ENCODE results near the gene ACTR8. TPM values are rescaled to one million over a fixed set of nuclear protein-coding genes. Genes with fewer than 3 reads are reported as not detected.

The ACTR8 gene
- total RNA-seq, 4 donors from 2014 or later: 14.0 to 40.0 (median 27.2) TPM

GRCh38 chr3:53902711-53903110 lies 20.8 kb upstream of the ACTR8 start:
- 84 to 88% methylated on average over 5 of the region's 5 CpGs for WGBS, 2 donors
- Histone ChIP-seq H3K36me3 (no peaks in the 10 kb centered on the region), H3K4me3 (no peak overlapping the region), H3K9me3 (peaks cover 0 to 11% (median 0%) of the 10 kb centered on the region in 4 donors), H3K27me3 (peaks cover 0 to 9% of the 10 kb centered on the region in 2 donors), H3K4me1 (no peaks in the 10 kb centered on the region), H3K27ac (no peak overlapping the region)
- TF ChIP-seq POLR2A (IDR thresholded peaks at IDR 0.05) (no peak), CTCF (IDR thresholded peaks at IDR 0.05) (no peak), EP300 (IDR thresholded peaks at IDR 0.05) (no peak)
- no peak for DNase-seq (ENCODE audit: low spot score in 2 of 2)

GRCh38 chr3:53902067-53902466 lies 20.1 kb upstream of the ACTR8 start:
- H3K4me3 ChIP-seq: no peak overlapping the region
- H3K27ac ChIP-seq: no peak overlapping the region
- no peak for DNase-seq (ENCODE audit: low spot score in 2 of 2)
- peaks cover 0 to 11% (median 0%) of the 10 kb centered on the region in 4 donors for H3K9me3 ChIP-seq
- no peak for TF ChIP-seq EP300 (IDR thresholded peaks at IDR 0.05)
- TF ChIP-seq POLR2A (IDR thresholded peaks at IDR 0.05): no peak
- no peak for TF ChIP-seq CTCF (IDR thresholded peaks at IDR 0.05)
- 26 to 31% methylated on average over 1 of the region's 1 CpG for WGBS, 2 donors
- H3K27me3 ChIP-seq: peaks cover 0 to 15% of the 10 kb centered on the region in 2 donors
- H3K4me1 ChIP-seq: no peaks in the 10 kb centered on the region
- H3K36me3 ChIP-seq: no peaks in the 10 kb centered on the region

GRCh38 chr3:53900666-53901331 lies 18.8 kb upstream of the ACTR8 start:
- peaks cover 0 to 3% (median 0%) of the 10 kb centered on the region in 4 donors for H3K9me3 ChIP-seq

GRCh38 chr3:53899750-53900149 lies 17.8 kb upstream of the ACTR8 start:
- no peak overlapping the region for H3K27ac ChIP-seq
- 56 to 62% methylated on average over 2 of the region's 2 CpGs for WGBS, 2 donors
- TF ChIP-seq POLR2A (IDR thresholded peaks at IDR 0.05) (no peak), EP300 (IDR thresholded peaks at IDR 0.05) (no peak), CTCF (IDR thresholded peaks at IDR 0.05) (no peak)
- no peaks in the 10 kb centered on the region for H3K36me3 ChIP-seq
- H3K27me3 ChIP-seq: peaks cover 0 to 15% of the 10 kb centered on the region in 2 donors
- H3K4me3 ChIP-seq: no peak overlapping the region
- H3K4me1 ChIP-seq: no peaks in the 10 kb centered on the region
- H3K9me3 ChIP-seq: no peaks in the 10 kb centered on the region
- DNase-seq (ENCODE audit: low spot score in 2 of 2): no peak

More at GRCh38 chr3:53900666-53901331, 18.8 kb upstream of the ACTR8 start:
- TF ChIP-seq EP300 (IDR thresholded peaks at IDR 0.05): no peak
- no peak for TF ChIP-seq CTCF (IDR thresholded peaks at IDR 0.05)
- no peak for TF ChIP-seq POLR2A (IDR thresholded peaks at IDR 0.05)
- no peak overlapping the region for H3K27ac ChIP-seq
- H3K4me3 ChIP-seq: no peak overlapping the region
- WGBS, 2 donors: 69 to 79% methylated on average over 2 of the region's 2 CpGs
- DNase-seq (ENCODE audit: low spot score in 2 of 2): no peak
- H3K27me3 ChIP-seq: peaks cover 0 to 15% of the 10 kb centered on the region in 2 donors
- H3K36me3 ChIP-seq: no peaks in the 10 kb centered on the region
- H3K4me1 ChIP-seq: no peaks in the 10 kb centered on the region

- Histone ChIP-seq H3K4me3 (peak overlapping the region; percentile 80 to 89 (median 84)), H3K9me3 (no peaks in the 10 kb centered on the region), H3K4me1 (peaks cover 3 to 30% (median 8%) of the 10 kb centered on the region in 4 donors), H3K27ac (peak overlapping the region; percentile 91 to 96 (median 93)), H3K27me3 (peaks cover 0 to 1% of the 10 kb centered on the region in 2 donors), H3K36me3 (peaks cover 0 to 19% (median 0%) of the 10 kb centered on the region in 3 donors)
- WGBS, 2 donors: 38 to 49% methylated on average over 4 of the region's 4 CpGs
- DNase-seq (ENCODE audit: low spot score in 2 of 2): no peak
- TF ChIP-seq EP300 (IDR thresholded peaks at IDR 0.05): no peak
- no peak for TF ChIP-seq POLR2A (IDR thresholded peaks at IDR 0.05)
- TF ChIP-seq CTCF (IDR thresholded peaks at IDR 0.05): no peak
These were observed 10.3 kb upstream of the ACTR8 start for GRCh38 chr3:53892286-53892637.
